Fibroblast of lung (primary cell): ENCODE data around the gene FBXL13.
"Not testable (repeated sequence)": the region's sequence is repeated elsewhere in the genome, so short reads cannot be mapped to it uniquely, and the experiment has no call there.

Source experiments
- CTCF ChIP-seq, 2 donors: IDR thresholded peaks in 1 of 2; conservative IDR thresholded peaks in 1 of 2; 1 replicate in 1 of 2; 2 replicates in 1 of 2; pipeline ENCODE4 v1.5.1; 2011 to 2012; ENCODE audit warnings: low read length in 2 of 2, control low read depth in 1 of 2, inconsistent platforms in 1 of 2, low read depth in 1 of 2, mild to moderate bottlenecking in 1 of 2
- EZH2 ChIP-seq: IDR thresholded peaks from 2 replicates; pipeline ENCODE4 v1.5.1; 2012; ENCODE audit warnings: low read length, control low read depth, mild to moderate bottlenecking; ENCODE audit errors: missing control alignments

DNA sequence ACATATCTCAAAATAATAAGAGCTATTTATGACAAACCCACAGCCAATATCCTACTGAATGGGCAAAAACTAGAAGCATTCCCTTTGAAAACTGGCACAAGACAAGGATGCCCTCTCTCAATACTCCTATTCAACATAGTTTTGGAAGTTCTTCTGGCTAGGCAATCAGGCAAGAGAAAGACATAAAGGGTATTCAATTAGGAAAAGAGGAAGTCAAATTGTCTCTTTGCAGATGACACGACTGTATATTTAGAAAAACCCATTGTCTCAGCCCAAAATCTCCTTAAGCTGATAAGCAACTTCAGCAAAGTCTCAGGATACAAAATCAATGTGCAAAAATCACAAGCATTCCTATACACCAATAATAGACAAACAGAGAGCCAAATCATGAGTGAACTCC lies 32.8 kb downstream of the FBXL13 start:
- not testable (repeated sequence) for TF ChIP-seq CTCF (conservative IDR thresholded peaks at IDR 0.05 in 1 of 2, IDR thresholded peaks at IDR 0.05 in 1 of 2; ENCODE audit: low read depth in 1 of 2, low read length in 2 of 2); EZH2
